Stimulated activated CD4-positive, alpha-beta T cell treated with anti-CD3 and anti-CD28 coated beads, Interleukin-12 subunit alpha, Interleukin-12 subunit beta, amount 100 ng/mL, for 24 hours (primary cell): Measurements from ENCODE around the gene PEX16.

Experiments used
- DNase-seq, 2 experiments: peaks; one replicate each; pipeline ENCODE4 v3.0.0-alpha.2; 2020; ENCODE audit warnings: low read depth in 2 of 2

PEX16 gene

DNA sequence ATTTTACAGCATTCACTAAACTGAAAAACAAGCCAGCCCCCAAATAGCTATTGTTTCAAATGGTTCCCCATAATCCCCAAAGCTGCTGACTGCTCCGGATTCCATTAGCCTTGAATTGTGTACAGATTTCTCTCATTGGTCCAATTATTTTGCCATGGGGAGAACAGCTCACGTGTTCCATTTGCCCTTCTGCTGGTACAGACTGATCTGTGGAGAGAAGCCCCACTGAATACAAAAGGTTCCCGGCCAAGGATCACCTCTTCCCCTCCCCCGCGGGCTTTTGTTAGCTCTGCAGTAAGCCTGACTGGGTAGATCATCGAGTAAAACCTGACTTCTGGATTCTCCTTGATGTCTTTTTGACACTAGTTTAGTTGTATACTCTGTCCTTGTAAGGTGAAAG, 41.3 kb downstream of the PEX16 start:
- no peak for DNase-seq

DNA sequence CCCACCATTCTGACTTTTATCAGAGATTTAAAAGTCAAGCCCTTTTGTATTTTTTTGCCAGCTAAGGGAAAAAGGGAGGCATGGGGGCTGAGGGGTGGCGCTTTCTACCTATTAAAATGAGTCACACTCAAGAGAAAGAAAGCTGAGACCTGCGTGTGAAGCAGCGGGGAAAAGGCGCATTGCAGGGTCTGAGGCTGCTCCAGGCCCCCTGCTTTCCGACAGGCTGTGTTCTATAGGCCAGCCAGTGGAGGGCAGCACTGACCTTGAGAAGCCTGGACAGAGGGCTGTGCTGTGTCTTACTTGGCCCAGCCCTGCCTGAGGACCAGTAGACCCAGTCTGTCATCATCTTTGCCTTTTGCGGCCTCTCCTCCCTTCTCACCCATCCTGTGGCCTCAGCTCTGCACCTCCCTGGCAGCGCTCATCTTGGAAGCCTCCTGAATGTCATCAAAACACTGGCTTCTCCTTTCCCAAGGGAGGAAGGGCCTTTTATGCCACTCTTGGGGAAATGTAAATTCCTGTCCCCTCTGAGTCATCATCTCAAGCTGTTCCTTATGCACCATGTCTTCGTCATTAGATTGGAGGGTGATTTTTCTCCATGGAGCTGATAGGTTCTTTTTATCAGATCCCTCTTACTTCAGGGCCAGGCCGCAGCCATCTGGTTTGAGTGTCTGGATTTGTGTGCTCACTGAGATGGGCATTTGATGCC, 44.9 kb downstream of the PEX16 start:
- DNase-seq = no peak

GRCh38 chr11:45871638-45872037, 46.0 kb downstream of the PEX16 start:
- DNase-seq = no peak

- no peak for DNase-seq
These were observed 47.0 kb downstream of the PEX16 start for GRCh38 chr11:45870706-45871105.

GRCh38 chr11:45869551-45869950, 48.1 kb downstream of the PEX16 start:
- DNase-seq = no peak

- DNase-seq = no peak
These were observed 53.6 kb downstream of the PEX16 start for GRCh38 chr11:45864041-45864440.

DNA sequence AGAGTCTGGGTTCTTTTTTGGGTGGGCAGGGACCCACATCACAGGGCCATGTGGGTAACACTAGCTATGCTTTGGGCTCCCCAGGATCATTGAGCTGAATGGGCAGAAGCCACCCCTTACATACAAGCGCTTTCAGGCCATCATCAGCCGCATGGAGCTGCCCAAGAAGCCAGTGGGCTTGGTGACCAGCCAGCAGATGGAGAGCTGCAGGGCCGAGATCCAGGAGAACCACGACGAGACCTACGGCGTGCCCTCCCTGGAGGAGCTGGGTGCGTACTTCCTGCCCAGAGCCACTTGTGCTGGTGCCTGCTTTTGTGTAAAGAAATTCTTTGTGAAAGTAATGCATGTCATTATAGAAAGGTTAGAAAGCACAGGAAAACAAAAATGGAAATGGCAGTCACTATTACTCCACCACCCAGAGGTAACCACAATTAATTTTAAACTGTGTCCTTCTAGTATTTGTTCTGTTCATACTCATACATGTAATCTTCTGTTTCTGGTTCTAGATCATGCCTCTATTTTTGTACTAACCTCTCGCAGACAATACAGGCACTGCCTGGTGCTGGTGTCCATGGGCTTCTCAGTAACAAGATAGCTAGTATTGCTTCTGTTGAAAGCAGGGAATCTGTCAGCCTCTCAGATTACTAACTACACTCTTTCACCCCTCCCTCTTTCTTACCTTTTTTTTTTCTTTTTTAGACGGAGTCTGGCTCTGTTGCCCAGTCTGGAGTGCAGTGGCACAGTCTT, 56.7 kb downstream of the PEX16 start:
- DNase-seq = no peak

- no peak for DNase-seq
These were observed 57.3 kb downstream of the PEX16 start for GRCh38 chr11:45860348-45860747.
